OCI-LY7 (cell line): ENCODE data around the gene SCN4A. TPM values are rescaled to one million over a fixed set of nuclear protein-coding genes. Genes with fewer than 3 reads are reported as not detected.
"Not testable (repeated sequence)": the region's sequence is repeated elsewhere in the genome, so short reads cannot be mapped to it uniquely, and the experiment has no call there.

ENCODE experiments used
- BruUV-seq: library from RNA; stranded (reverse); fragments of 400-500 nt; replicated peaks from 2 replicates; lab custom pipeline; 2021; lab: Mats Ljungman, UMichigan
- CTCF ChIA-PET: fragments of 300-600 bp; sonication (Branson Sonifier 250); formaldehyde crosslinking; loops from one replicate; lab custom pipeline; 2022; ENCODE audit warnings: antibody characterized with exemption; ENCODE audit not compliant: unreplicated experiment; lab: Charles Lee
- POLR2A ChIA-PET: fragments of 300-600 bp; sonication (Branson Sonifier 250); formaldehyde crosslinking; loops from one replicate; lab custom pipeline; 2022; ENCODE audit warnings: antibody characterized with exemption; lab: Charles Lee
- DNase-seq: peaks from one replicate; pipeline ENCODE4 v3.0.0-alpha.2; 2015; ENCODE audit warnings: low spot score
- H2AFZ ChIP-seq: fragments of 200-600 bp; sonication (generic), shearing (Covaris generic); 2 replicates; pipeline ENCODE4 v1.6.1; 2014; ENCODE audit warnings: mild to moderate bottlenecking, antibody characterized with exemption, low read length, moderate library complexity
- H3K27ac ChIP-seq: fragments of 200-600 bp; sonication (generic); 2 replicates; pipeline ENCODE4 v1.5.1; 2014; ENCODE audit warnings: mixed run types, low read depth, mild to moderate bottlenecking, moderate library complexity, low read length, inconsistent platforms; ENCODE audit not compliant: poor library complexity, severe bottlenecking
- H3K36me3 ChIP-seq: fragments of 200-600 bp; sonication (generic); 2 replicates; pipeline ENCODE4 v1.6.1; 2014; ENCODE audit warnings: mild to moderate bottlenecking, antibody characterized with exemption, low read length, moderate library complexity, mixed read lengths; ENCODE audit not compliant: insufficient read depth
- H3K4me1 ChIP-seq: fragments of 200-600 bp; sonication (generic); 2 replicates; pipeline ENCODE4 v1.5.1; 2014; ENCODE audit warnings: mild to moderate bottlenecking, low read length; ENCODE audit not compliant: insufficient read depth, poor library complexity, severe bottlenecking
- H3K4me2 ChIP-seq: fragments of 200-600 bp; sonication (generic); 2 replicates; pipeline ENCODE4 v1.6.1; 2014; ENCODE audit warnings: mild to moderate bottlenecking, low read length
- H3K4me3 ChIP-seq: fragments of 200-600 bp; sonication (generic); 2 replicates; pipeline ENCODE4 v1.5.1; 2014; ENCODE audit warnings: mild to moderate bottlenecking, low read depth, low read length; ENCODE audit not compliant: poor library complexity, severe bottlenecking
- H3K79me2 ChIP-seq: fragments of 200-600 bp; sonication (generic); 2 replicates; pipeline ENCODE4 v1.6.1; 2016; ENCODE audit warnings: low read depth, mild to moderate bottlenecking, low read length, moderate library complexity, mixed read lengths; ENCODE audit not compliant: insufficient read depth
- H3K9me2 ChIP-seq: fragments of 200-600 bp; sonication (generic); 2 replicates; pipeline ENCODE4 v1.6.1; 2016; ENCODE audit warnings: mild to moderate bottlenecking, low read length, mixed read lengths; ENCODE audit not compliant: insufficient read depth
- H3K9me3 ChIP-seq: fragments of 200-600 bp; sonication (generic); 2 replicates; pipeline ENCODE4 v1.6.1; 2014; ENCODE audit warnings: mild to moderate bottlenecking, mixed run types, low read length, mixed read lengths
- H4K20me1 ChIP-seq: fragments of 200-600 bp; sonication (generic); 2 replicates; pipeline ENCODE4 v1.6.1; 2014; ENCODE audit warnings: mild to moderate bottlenecking, antibody characterized with exemption, low read length, moderate library complexity, mixed read lengths; ENCODE audit not compliant: insufficient read depth
- EZH2phosphoT487 ChIP-seq: fragments of 200-600 bp; sonication (generic); IDR thresholded peaks from 2 replicates; pipeline ENCODE4 v1.6.1; 2018; ENCODE audit warnings: low read depth, borderline replicate concordance, mild to moderate bottlenecking, mixed run types, antibody characterized with exemption, low read length, moderate library complexity, mixed read lengths
- intact Hi-C: fragments of 100-400 bp; cut with micrococcal nuclease; formaldehyde crosslinking; loops from one replicate; pipeline ENCODE4 v1.10.0; 2022; ENCODE audit not compliant: unreplicated experiment
- total RNA-seq, 2 experiments: library from RNA; depleted of rRNA in 1 of 2; stranded (reverse); fragments of >200 nt in 1 of 2; shearing (Covaris generic) in 1 of 2; gene quantifications; 2 replicates each; pipeline ENCODE4 v1.2.3, GENCODE V29; 2014 to 2022
- TF ChIP-seq, protein P1 (sequence below): fragments of 200-600 bp; sonication (generic); conservative IDR thresholded peaks from 2 replicates; pipeline ENCODE4 v1.5.1; 2014; ENCODE audit warnings: mild to moderate bottlenecking, antibody characterized with exemption, low read length, moderate library complexity, mixed read lengths

The SCN4A gene
- total RNA-seq, 2 experiments from 2014 or later = 6.4 to 9.0 TPM

DNA sequence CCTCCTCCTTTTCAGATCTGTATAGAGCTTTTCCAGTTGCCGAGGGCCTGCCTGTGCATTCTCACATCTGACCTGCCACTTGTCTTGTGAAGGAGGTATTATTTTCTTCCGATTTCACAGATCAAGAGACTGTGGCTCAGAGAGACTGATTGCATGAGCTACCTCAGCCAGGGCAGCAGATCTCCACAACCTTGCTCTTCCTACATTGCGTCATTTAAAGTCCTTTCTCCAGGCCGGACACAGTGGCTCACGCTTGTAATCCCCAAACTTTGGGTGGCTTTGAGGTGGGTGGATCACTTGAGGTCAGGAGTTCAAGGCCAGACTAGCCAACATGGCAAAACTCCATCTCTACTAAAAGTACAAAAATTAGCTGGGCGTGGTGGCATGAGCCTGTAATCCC is 52.7 kb downstream of the SCN4A start:
- not testable (repeated sequence) for DNase-seq, BruUV-seq, H3K79me2 ChIP-seq, H4K20me1 ChIP-seq, H3K36me3 ChIP-seq, H3K9me2 ChIP-seq, H3K9me3 ChIP-seq
- peak overlapping the region; percentile 63 for H3K27ac ChIP-seq
- peak overlapping the region; percentile 42 for H3K4me3 ChIP-seq
- H3K4me2 ChIP-seq = peak overlapping the region; percentile 68
- H2AFZ ChIP-seq = peak overlapping the region; percentile 45; the same call in 1 of the 2 replicates
- CTCF ChIA-PET = interaction anchor here (0.5 to 3.7 kb wide), 10 partner anchors 8 to 214 kb away, joined by 3 to 94 read pairs (median 6); partner anchors contain the start of gene ICAM2
- intact Hi-C loops = loop anchor here (2.0 kb wide), 1 partner anchor 157 kb away; no protein-coding TSS in a partner anchor
- peaks cover 78% of the 10 kb centered on the region for H3K4me1 ChIP-seq
- POLR2A ChIA-PET = interaction anchor here (0.7 to 4.8 kb wide), 10 partner anchors 8 to 311 kb away, joined by 3 to 52 read pairs (median 11); partner anchors contain the start of genes CD79B and ICAM2

DNA sequence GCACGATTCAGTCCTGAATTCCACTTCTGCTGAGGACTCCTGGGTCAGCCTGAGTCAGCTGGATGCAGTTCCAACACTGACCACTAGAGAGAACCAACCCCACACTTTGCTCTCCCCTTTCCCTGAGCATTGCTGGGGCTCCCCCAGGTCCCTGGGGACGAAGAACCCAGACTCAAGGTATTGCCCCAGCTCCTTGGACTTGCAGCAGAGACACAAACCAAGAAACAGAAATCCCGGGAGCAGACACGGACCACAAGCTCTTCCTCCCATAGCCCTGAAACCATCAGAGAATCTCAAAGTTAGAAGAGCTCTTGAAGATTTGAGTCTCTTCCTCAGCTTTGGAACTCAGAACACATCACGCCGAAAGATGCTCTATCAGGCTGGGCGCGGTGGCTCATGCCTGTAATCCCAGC is 53.4 kb downstream of the SCN4A start:
- Histone ChIP-seq H3K9me2 (no peaks in the 10 kb centered on the region), H3K27ac (peak overlapping the region; percentile 63), H2AFZ (peak overlapping the region; percentile 45; the same call in 1 of the 2 replicates), H3K36me3 (no peaks in the 10 kb centered on the region), H3K4me2 (peak overlapping the region; percentile 68), H3K9me3 (no peaks in the 10 kb centered on the region), H4K20me1 (no peaks in the 10 kb centered on the region), H3K79me2 (no peaks in the 10 kb centered on the region), H3K4me1 (peaks cover 71% of the 10 kb centered on the region), H3K4me3 (peak overlapping the region; percentile 42)
- ChIA-PET CTCF (interaction anchor here (0.5 to 3.7 kb wide), 12 partner anchors 9 to 214 kb away, joined by 3 to 94 read pairs (median 6); partner anchors contain the start of gene ICAM2), POLR2A (interaction anchor here (0.6 to 4.8 kb wide), 11 partner anchors 10 to 312 kb away, joined by 3 to 52 read pairs (median 10); partner anchors contain the start of genes CD79B and ICAM2)
- intact Hi-C loops = loop anchor here (1.0 to 5.0 kb wide), 4 partner anchors 9 to 213 kb away; partner anchors contain the start of gene ERN1
- TF ChIP-seq, protein P1, sequence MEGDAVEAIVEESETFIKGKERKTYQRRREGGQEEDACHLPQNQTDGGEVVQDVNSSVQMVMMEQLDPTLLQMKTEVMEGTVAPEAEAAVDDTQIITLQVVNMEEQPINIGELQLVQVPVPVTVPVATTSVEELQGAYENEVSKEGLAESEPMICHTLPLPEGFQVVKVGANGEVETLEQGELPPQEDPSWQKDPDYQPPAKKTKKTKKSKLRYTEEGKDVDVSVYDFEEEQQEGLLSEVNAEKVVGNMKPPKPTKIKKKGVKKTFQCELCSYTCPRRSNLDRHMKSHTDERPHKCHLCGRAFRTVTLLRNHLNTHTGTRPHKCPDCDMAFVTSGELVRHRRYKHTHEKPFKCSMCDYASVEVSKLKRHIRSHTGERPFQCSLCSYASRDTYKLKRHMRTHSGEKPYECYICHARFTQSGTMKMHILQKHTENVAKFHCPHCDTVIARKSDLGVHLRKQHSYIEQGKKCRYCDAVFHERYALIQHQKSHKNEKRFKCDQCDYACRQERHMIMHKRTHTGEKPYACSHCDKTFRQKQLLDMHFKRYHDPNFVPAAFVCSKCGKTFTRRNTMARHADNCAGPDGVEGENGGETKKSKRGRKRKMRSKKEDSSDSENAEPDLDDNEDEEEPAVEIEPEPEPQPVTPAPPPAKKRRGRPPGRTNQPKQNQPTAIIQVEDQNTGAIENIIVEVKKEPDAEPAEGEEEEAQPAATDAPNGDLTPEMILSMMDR = peak; percentile 92
- no peak for TF ChIP-seq EZH2phosphoT487
- peak; percentile 88 for DNase-seq
- no TSS peak for BruUV-seq

DNA sequence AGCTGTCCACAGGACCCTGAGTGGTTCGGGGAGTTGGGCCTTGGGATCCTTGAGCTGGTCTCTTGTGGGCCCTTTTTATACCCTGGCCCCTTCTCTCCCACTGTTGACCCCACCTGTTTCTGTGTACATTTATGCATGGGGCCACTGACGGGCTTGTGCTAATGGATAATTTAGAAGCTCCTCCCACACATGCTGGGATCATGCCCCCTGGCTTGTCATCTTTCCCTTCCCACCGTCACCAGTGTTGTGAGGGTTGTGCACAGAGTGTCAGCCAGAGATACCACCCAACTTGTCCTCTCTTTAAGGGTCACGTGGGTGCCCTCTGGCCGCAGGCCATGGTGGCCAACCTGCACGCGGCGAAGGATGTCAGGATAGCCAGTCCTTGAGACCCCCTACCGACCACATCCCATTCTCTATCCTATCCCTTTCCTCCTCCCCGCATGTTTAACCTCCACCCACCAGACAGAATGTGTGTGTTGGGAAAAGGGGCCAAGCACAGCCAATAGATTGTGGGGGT is 53.9 kb downstream of the SCN4A start, which contains the start of gene GH1:
Gene GH1 (minus strand): TSS at position 51 of the 517 bp plus-strand sequence. CDS start 63 bp downstream, outside the sequence.
- H3K9me3 ChIP-seq, H3K79me2 ChIP-seq, H3K36me3 ChIP-seq, BruUV-seq, DNase-seq, H3K9me2 ChIP-seq, H4K20me1 ChIP-seq: not testable (repeated sequence)
- Histone ChIP-seq H2AFZ (peak within 1 kb of the TSS; percentile 45; the same call in 1 of the 2 replicates), H3K27ac (peak within 1 kb of the TSS; percentile 63), H3K4me1 (peaks cover 66% of the 10 kb centered on the region), H3K4me3 (peak within 1 kb of the TSS; percentile 42), H3K4me2 (peak within 1 kb of the TSS; percentile 68)
- intact Hi-C loops = loop anchor here (1.0 to 5.0 kb wide), 4 partner anchors 9 to 213 kb away; partner anchors contain the start of gene ERN1
- CTCF ChIA-PET = interaction anchor here (0.9 to 3.7 kb wide), 8 partner anchors 9 to 101 kb away, joined by 3 to 94 read pairs (median 6); partner anchors contain the start of gene ICAM2
- POLR2A ChIA-PET = interaction anchor here (0.6 to 4.8 kb wide), 7 partner anchors 10 to 102 kb away, joined by 3 to 52 read pairs (median 12); partner anchors contain the start of genes CD79B and ICAM2
